Lower leg skin (tissue), 3 donors: ENCODE measurements around the gene CTAGE4.
"Not testable (repeated sequence)": the region's sequence is repeated elsewhere in the genome, so short reads cannot be mapped to it uniquely, and the experiment has no call there.

Experiments used
- POLR2A ChIP-seq, 2 donors: fragments of 450-650 bp; IDR thresholded peaks; one replicate each; pipeline ENCODE4 v1.6.1; 2016 to 2017; ENCODE audit warnings: antibody characterized with exemption in 2 of 2, mild to moderate bottlenecking in 1 of 2, moderate library complexity in 1 of 2
- TF ChIP-seq, protein P1 (sequence below), 3 donors: fragments of 450-650 bp; IDR thresholded peaks; one replicate each; pipeline ENCODE4 v1.5.1; 2016; ENCODE audit warnings: antibody characterized with exemption in 3 of 3, mild to moderate bottlenecking in 3 of 3, moderate library complexity in 2 of 3

DNA sequence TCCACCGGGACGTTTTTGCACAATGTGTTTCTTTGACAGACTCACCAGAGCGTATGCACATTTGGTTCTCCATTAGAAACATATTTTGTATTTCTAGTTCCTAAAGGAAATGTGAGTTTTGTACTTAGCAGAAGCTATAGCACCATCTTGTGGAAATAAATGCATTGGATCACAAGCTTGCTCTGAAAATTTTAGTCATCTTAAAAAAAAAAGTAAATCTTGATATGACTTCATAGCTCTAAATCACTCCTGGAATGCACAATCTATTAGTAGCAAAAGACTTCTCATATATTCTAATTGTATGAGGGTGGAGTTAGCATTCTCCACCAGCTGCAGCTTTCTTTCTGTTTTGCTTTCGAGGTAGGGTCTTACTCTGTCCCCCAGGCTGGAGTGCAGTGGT lies 35.9 kb downstream of the CTAGE4 start:
- TF ChIP-seq, protein P1, sequence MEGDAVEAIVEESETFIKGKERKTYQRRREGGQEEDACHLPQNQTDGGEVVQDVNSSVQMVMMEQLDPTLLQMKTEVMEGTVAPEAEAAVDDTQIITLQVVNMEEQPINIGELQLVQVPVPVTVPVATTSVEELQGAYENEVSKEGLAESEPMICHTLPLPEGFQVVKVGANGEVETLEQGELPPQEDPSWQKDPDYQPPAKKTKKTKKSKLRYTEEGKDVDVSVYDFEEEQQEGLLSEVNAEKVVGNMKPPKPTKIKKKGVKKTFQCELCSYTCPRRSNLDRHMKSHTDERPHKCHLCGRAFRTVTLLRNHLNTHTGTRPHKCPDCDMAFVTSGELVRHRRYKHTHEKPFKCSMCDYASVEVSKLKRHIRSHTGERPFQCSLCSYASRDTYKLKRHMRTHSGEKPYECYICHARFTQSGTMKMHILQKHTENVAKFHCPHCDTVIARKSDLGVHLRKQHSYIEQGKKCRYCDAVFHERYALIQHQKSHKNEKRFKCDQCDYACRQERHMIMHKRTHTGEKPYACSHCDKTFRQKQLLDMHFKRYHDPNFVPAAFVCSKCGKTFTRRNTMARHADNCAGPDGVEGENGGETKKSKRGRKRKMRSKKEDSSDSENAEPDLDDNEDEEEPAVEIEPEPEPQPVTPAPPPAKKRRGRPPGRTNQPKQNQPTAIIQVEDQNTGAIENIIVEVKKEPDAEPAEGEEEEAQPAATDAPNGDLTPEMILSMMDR (IDR thresholded peaks at IDR 0.05), result not testable (repeated sequence)
- TF ChIP-seq POLR2A (IDR thresholded peaks at IDR 0.05), result not testable (repeated sequence)
